Measurements from ENCODE around the gene RASGRP4. TPM values are rescaled to one million over a fixed set of nuclear protein-coding genes. Genes with fewer than 3 reads are reported as not detected.

Gene RASGRP4
- total and polyA plus RNA-seq, 7 experiments from 2014 or later: 0.14 to 32.7 (median 0.77) TPM; not detected in 1

DNA sequence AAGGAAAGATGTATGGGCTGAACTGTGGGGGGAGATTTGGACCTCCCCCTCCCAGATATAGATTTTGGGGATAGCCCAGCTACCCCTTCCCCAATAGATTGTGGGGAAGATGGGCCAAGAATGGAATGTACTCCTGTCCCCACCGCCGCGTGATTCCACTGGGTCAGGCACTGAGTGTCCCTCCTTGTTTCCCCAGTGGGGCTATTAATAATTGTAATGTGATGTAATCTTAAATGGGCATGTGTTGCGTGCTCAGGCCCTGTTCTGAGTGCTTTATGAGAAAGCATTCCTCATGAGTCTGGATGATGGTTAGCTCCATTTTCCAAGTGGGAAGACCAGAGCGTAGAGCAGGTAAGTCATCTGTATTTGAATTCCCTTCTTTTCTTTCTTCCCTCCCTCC lies 50.3 kb downstream of the RASGRP4 start:
- Mint-ChIP-seq H3K27me3 (peaks cover 0 to 5% (median 0%) of the 10 kb centered on the region in 5 donors), H3K9me3 (peaks cover 0 to 2% (median 0%) of the 10 kb centered on the region in 11 donors), H3K4me1 (peaks cover 17 to 35% (median 29%) of the 10 kb centered on the region in 7 donors), H3K27ac (peak overlapping the region in 7 of 9 donors; percentile 56 to 99 (median 97)), H3K4me3 (peak overlapping the region; percentile 96 to 100 (median 98)), H3K36me3 (peaks cover 3 to 30% (median 25%) of the 10 kb centered on the region in 5 donors)
- no peaks in the 10 kb centered on the region for H3K9me3 ChIP-seq (ENCODE audit: control insufficient read depth in 2 of 3, low read length in 3 of 3)
- CTCF ChIA-PET: interaction anchor here (0.5 to 1.4 kb wide), 2 partner anchors 27 to 475 kb away, joined by 4 to 5 read pairs; partner anchors contain the start of gene FAM98C
- H3K4me1 ChIP-seq (ENCODE audit: control insufficient read depth in 2 of 2, insufficient read depth in 2 of 2, low read length in 2 of 2): peaks cover 17 to 19% of the 10 kb centered on the region in 2 donors
- H3K27ac ChIP-seq (ENCODE audit: low read depth, low read length): peak overlapping the region; percentile 93
- ATAC-seq (no peak), DNase-seq (no peak)
- intact Hi-C loops (cut with micrococcal nuclease): loop anchor here in 1 of 2 donors (2.0 kb wide), 1 partner anchor 1203 kb away; the partner anchor contains the start of gene ZNF585A
- POLR2A ChIA-PET: interaction anchor here (0.7 to 3.6 kb wide), 8 partner anchors 10 to 27 kb away, joined by 3 to 40 read pairs (median 4); partner anchors contain the start of genes FAM98C and GGN
- peaks cover 7 to 40% (median 18%) of the 10 kb centered on the region in 3 experiments for H3K36me3 ChIP-seq (ENCODE audit: control insufficient read depth in 2 of 3, insufficient read depth in 3 of 3, low read length in 3 of 3)
- peaks cover 0 to 4% of the 10 kb centered on the region in 2 donors for H3K27me3 ChIP-seq (ENCODE audit: control insufficient read depth in 2 of 2, insufficient read depth in 2 of 2, low read length in 2 of 2)
- peak overlapping the region; percentile 96 for H3K4me3 ChIP-seq (ENCODE audit: low read length)

DNA sequence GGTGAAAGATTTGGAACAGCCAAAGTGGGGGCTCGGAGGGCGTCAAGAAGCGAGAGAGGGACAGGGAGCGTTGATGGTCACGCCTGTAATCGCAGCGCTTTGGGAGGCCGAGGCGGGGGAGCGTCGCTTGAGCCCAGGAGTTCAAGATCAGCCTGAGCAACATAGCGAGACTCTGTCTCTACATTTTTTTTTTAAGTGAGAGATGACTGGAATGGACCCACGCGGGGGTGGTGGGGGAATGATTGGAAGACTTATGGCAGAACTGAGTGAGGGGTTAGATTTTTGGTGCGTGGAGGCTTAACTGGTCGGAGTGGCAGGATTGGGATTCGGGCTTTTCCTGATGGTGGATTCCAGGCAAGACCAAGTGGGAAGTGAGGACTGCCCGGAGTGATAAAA lies 50.9 kb downstream of the RASGRP4 start:
- peak overlapping the region; percentile 90 to 99 (median 98) for H3K27ac Mint-ChIP-seq
- Histone ChIP-seq H3K27ac (ENCODE audit: low read depth, low read length) (peak overlapping the region; percentile 93), H3K27me3 (ENCODE audit: control insufficient read depth in 2 of 2, insufficient read depth in 2 of 2, low read length in 2 of 2) (peaks cover 0 to 4% of the 10 kb centered on the region in 2 donors), H3K36me3 (ENCODE audit: control insufficient read depth in 2 of 3, insufficient read depth in 3 of 3, low read length in 3 of 3) (peaks cover 5 to 34% (median 13%) of the 10 kb centered on the region in 3 experiments), H3K4me1 (ENCODE audit: control insufficient read depth in 2 of 2, insufficient read depth in 2 of 2, low read length in 2 of 2) (peaks cover 17 to 19% of the 10 kb centered on the region in 2 donors), H3K9me3 (ENCODE audit: control insufficient read depth in 2 of 3, low read length in 3 of 3) (no peaks in the 10 kb centered on the region), H3K4me3 (ENCODE audit: low read length) (peak overlapping the region; percentile 96)
- peaks cover 17 to 32% (median 29%) of the 10 kb centered on the region in 7 donors for H3K4me1 Mint-ChIP-seq
- H3K9me3 Mint-ChIP-seq: peaks cover 0 to 1% (median 0%) of the 10 kb centered on the region in 11 donors
- peak overlapping the region; percentile 96 to 100 (median 98) for H3K4me3 Mint-ChIP-seq
- peaks cover 3 to 26% (median 22%) of the 10 kb centered on the region in 5 donors for H3K36me3 Mint-ChIP-seq
- DNase-seq (no peak), ATAC-seq (no peak)
- ChIA-PET POLR2A (interaction anchor here (1.2 to 3.6 kb wide), 10 partner anchors 11 to 1061 kb away, joined by 3 to 40 read pairs (median 8); partner anchors contain the start of genes CATSPERG, FAM98C, GGN and RPS16), CTCF (interaction anchor here (0.6 to 1.4 kb wide), 4 partner anchors 15 to 243 kb away, joined by 3 to 11 read pairs (median 4); partner anchors contain the start of gene MAP4K1)
- peaks cover 0 to 7% (median 0%) of the 10 kb centered on the region in 5 donors for H3K27me3 Mint-ChIP-seq
- intact Hi-C loops (cut with micrococcal nuclease): loop anchor here in 1 of 2 donors (2.0 kb wide), 1 partner anchor 1202 kb away; the partner anchor contains the start of gene ZNF585A

DNA sequence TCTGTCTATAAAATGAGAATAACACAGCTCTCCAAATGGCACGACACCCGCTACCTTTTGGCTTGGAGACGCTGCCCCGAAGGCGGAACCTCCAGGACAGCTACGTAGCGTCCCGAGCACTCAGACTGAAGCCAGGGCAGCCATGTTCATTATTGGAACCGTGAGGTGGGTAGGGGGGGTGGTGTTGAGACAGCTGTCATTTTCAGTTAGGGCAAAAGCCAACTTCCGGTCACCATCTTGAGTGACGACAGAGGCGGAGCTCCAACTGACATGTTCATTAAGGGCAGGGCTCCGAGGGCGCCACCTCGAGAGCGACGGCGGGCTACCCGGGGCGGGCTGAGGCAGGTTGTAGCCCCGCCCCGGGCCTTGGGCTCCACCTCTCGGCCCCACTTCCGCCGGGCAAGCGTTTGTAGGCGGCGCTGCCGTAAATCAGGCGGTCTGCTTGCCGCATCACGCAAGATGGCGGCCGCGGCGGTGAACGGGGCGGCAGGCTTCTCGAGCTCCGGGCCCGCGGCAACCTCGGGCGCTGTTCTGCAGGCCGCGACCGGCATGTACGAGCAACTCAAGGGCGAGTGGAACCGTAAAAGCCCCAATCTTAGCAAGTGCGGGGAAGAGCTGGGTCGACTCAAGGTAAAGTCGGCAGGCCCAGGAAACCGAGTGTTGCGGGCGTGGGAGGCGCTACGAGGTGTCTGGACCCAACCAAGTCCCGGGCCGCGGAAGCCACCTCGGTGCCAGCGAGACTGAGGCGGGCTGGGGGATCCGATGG lies 51.5 kb downstream of the RASGRP4 start, which contains the start of gene PSMD8:
PSMD8 (plus strand) TSS at position 240 of the 766 bp plus-strand sequence; CDS start at position 271, 31 bp downstream.
- peaks cover 17 to 31% (median 29%) of the 10 kb centered on the region in 7 donors for H3K4me1 Mint-ChIP-seq
- DNase-seq (peak; percentile 95 to 99 (median 99)), ATAC-seq (peak; percentile 99)
- Histone ChIP-seq H3K36me3 (ENCODE audit: control insufficient read depth in 2 of 3, insufficient read depth in 3 of 3, low read length in 3 of 3) (peaks cover 5 to 30% (median 11%) of the 10 kb centered on the region in 3 experiments), H3K9me3 (ENCODE audit: control insufficient read depth in 2 of 3, low read length in 3 of 3) (no peaks in the 10 kb centered on the region), H3K27ac (ENCODE audit: low read depth, low read length) (peak within 1 kb of the TSS; percentile 93), H3K4me1 (ENCODE audit: control insufficient read depth in 2 of 2, insufficient read depth in 2 of 2, low read length in 2 of 2) (peaks cover 17 to 19% of the 10 kb centered on the region in 2 donors), H3K4me3 (ENCODE audit: low read length) (peak within 1 kb of the TSS; percentile 96), H3K27me3 (ENCODE audit: control insufficient read depth in 2 of 2, insufficient read depth in 2 of 2, low read length in 2 of 2) (peaks cover 0 to 4% of the 10 kb centered on the region in 2 donors)
- H3K27ac Mint-ChIP-seq: peak within 1 kb of the TSS; percentile 90 to 99 (median 98)
- POLR2A ChIA-PET: interaction anchor here (0.6 to 3.6 kb wide), 30 partner anchors 8 to 1071 kb away, joined by 3 to 40 read pairs (median 5); partner anchors contain the start of genes CATSPERG, EIF3K, FAM98C and GGN
- peaks cover 0 to under 1% (median 0%) of the 10 kb centered on the region in 11 donors for H3K9me3 Mint-ChIP-seq
- CTCF ChIA-PET: interaction anchor here (0.6 to 1.5 kb wide), 16 partner anchors 11 to 473 kb away, joined by 3 to 12 read pairs (median 3); partner anchors contain the start of genes ACTN4, CATSPERG, FAM98C and MAP4K1
- peaks cover 3 to 24% (median 18%) of the 10 kb centered on the region in 5 donors for H3K36me3 Mint-ChIP-seq
- H3K27me3 Mint-ChIP-seq: peaks cover 0 to 8% (median 3%) of the 10 kb centered on the region in 5 donors
- intact Hi-C loops (cut with micrococcal nuclease): loop anchor here (1.0 to 2.0 kb wide), 17 partner anchors 12 to 1202 kb away; partner anchors contain the start of genes EIF3K (in 2 of the 2), NFKBIB (in 2 of the 2), SIPA1L3 (in 2 of the 2) and SIRT2 (in 2 of the 2)
- peak within 1 kb of the TSS; percentile 96 to 100 (median 98) for H3K4me3 Mint-ChIP-seq

DNA sequence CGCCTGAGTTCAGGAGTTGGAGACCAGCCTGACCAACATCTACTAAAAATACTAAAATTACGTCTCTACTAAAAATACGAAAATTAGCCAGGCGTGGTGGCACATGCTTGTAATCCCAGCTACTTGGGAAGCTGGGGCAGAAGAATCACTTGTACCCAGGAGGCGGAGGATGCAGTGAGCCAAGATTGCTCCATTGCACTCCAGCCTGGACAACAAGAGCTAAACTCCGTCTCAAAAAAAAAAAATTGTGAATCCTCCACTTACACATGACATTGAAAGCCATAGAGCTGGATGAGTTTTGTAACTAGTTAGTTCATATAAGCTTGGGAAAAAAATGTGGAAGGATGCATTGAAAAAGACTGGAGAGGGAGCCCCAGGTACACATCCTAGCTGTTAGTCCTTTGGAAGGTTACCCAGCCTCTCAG lies 52.1 kb downstream of the RASGRP4 start:
- CTCF ChIA-PET: interaction anchor here (0.6 to 1.5 kb wide), 14 partner anchors 11 to 473 kb away, joined by 3 to 12 read pairs (median 3); partner anchors contain the start of genes CATSPERG, FAM98C, MAP4K1 and SIPA1L3
- Mint-ChIP-seq H3K4me1 (peaks cover 17 to 30% (median 28%) of the 10 kb centered on the region in 7 donors), H3K4me3 (peak overlapping the region; percentile 96 to 100 (median 98)), H3K36me3 (peaks cover 3 to 18% (median 14%) of the 10 kb centered on the region in 5 donors), H3K27ac (peak overlapping the region; percentile 90 to 99 (median 98)), H3K9me3 (no peaks in the 10 kb centered on the region), H3K27me3 (peaks cover 0 to 11% (median 3%) of the 10 kb centered on the region in 5 donors)
- Histone ChIP-seq H3K4me3 (ENCODE audit: low read length) (peak overlapping the region; percentile 56), H3K27me3 (ENCODE audit: control insufficient read depth in 2 of 2, insufficient read depth in 2 of 2, low read length in 2 of 2) (peaks cover 0 to 4% of the 10 kb centered on the region in 2 donors), H3K4me1 (ENCODE audit: control insufficient read depth in 2 of 2, insufficient read depth in 2 of 2, low read length in 2 of 2) (peaks cover 17 to 19% of the 10 kb centered on the region in 2 donors), H3K9me3 (ENCODE audit: control insufficient read depth in 2 of 3, low read length in 3 of 3) (no peaks in the 10 kb centered on the region), H3K27ac (ENCODE audit: low read depth, low read length) (peak overlapping the region; percentile 93), H3K36me3 (ENCODE audit: control insufficient read depth in 2 of 3, insufficient read depth in 3 of 3, low read length in 3 of 3) (peaks cover 2 to 24% (median 5%) of the 10 kb centered on the region in 3 experiments)
- DNase-seq (no peak), ATAC-seq (no peak)
- intact Hi-C loops (cut with micrococcal nuclease): loop anchor here (1.0 to 2.0 kb wide), 17 partner anchors 12 to 1201 kb away; partner anchors contain the start of genes EIF3K (in 2 of the 2), NFKBIB (in 2 of the 2), SIPA1L3 (in 2 of the 2) and SIRT2 (in 2 of the 2)
- POLR2A ChIA-PET: interaction anchor here (0.6 to 3.6 kb wide), 27 partner anchors 9 to 1072 kb away, joined by 3 to 40 read pairs (median 5); partner anchors contain the start of genes CATSPERG, EIF3K, FAM98C and GGN

DNA sequence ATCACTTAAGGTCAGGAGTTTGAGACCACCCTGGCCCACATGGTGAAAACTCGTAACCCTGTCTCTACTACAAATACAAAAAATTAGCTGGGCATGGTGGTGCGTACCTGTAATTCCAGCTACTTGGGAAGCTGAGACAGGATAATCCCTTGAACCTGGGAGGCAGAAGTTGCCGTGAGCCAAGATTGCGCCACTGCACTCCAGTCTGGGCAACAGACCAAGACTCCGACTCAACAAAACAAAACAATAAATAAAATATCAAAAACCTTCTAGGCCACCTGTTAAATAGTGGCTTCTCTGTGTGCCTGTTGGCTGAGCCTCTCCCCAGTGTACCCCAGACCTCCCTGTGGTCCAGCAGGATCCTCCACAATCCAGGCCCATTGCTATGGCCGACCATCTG lies 54.9 kb downstream of the RASGRP4 start:
- ChIA-PET POLR2A (no interaction called here), CTCF (no interaction called here)
- H3K36me3 Mint-ChIP-seq: peaks cover 1 to 12% (median 8%) of the 10 kb centered on the region in 5 donors
- no peak overlapping the region for H3K4me3 Mint-ChIP-seq
- ATAC-seq: no peak
- peaks cover 0 to 4% of the 10 kb centered on the region in 2 donors for H3K27me3 ChIP-seq (ENCODE audit: control insufficient read depth in 2 of 2, insufficient read depth in 2 of 2, low read length in 2 of 2)
- peaks cover 16 to 21% (median 21%) of the 10 kb centered on the region in 7 donors for H3K4me1 Mint-ChIP-seq
- no peaks in the 10 kb centered on the region for H3K9me3 ChIP-seq (ENCODE audit: control insufficient read depth in 2 of 3, low read length in 3 of 3)
- peaks cover 8 to 11% of the 10 kb centered on the region in 2 donors for H3K4me1 ChIP-seq (ENCODE audit: control insufficient read depth in 2 of 2, insufficient read depth in 2 of 2, low read length in 2 of 2)
- DNase-seq: no peak
- no peaks in the 10 kb centered on the region for H3K9me3 Mint-ChIP-seq
- intact Hi-C loops (cut with micrococcal nuclease): no loop called here
- H3K27ac ChIP-seq (ENCODE audit: low read depth, low read length): no peak overlapping the region
- H3K27me3 Mint-ChIP-seq: peaks cover 0 to 16% (median 5%) of the 10 kb centered on the region in 5 donors
- peaks cover 0 to 7% (median 0%) of the 10 kb centered on the region in 3 experiments for H3K36me3 ChIP-seq (ENCODE audit: control insufficient read depth in 2 of 3, insufficient read depth in 3 of 3, low read length in 3 of 3)
- no peak overlapping the region for H3K4me3 ChIP-seq (ENCODE audit: low read length)
- H3K27ac Mint-ChIP-seq: no peak overlapping the region
